Right lobe of liver (tissue), 6 donors: ENCODE results near the gene SELENOV. TPM values are rescaled to one million over a fixed set of nuclear protein-coding genes. Genes with fewer than 3 reads are reported as not detected.
A peak's percentile ranks its signal among the peaks of the same experiment; 100 is the strongest.

ENCODE experiments used
- ATAC-seq, 4 donors: fragments of 200-7000 bp; cut with Tn5 transposase; one replicate each; pipeline ENCODE4 v1.9.1; 2020; ENCODE audit warnings: mild to moderate bottlenecking in 4 of 4, moderate library complexity in 4 of 4
- DNase-seq, 3 donors: peaks; one replicate each; pipeline ENCODE4 v3.0.0-alpha.2; 2020
- H3K27ac ChIP-seq, 3 donors: fragments of 200-600 bp; one replicate each; pipeline ENCODE4 v1.8.0; 2022
- H3K27me3 ChIP-seq, 2 donors: fragments of 200-600 bp; one replicate each; pipeline ENCODE4 v1.8.0; 2022
- H3K36me3 ChIP-seq, 4 donors: fragments of 200-600 bp; sonication (generic) in 1 of 4; one replicate each; pipeline versions ENCODE4 v1.5.1 to v1.8.0; 2017 to 2022; ENCODE audit warnings: control low read depth in 1 of 4
- H3K4me1 ChIP-seq, 4 donors: fragments of 200-600 bp; sonication (generic) in 1 of 4; one replicate each; pipeline versions ENCODE4 v1.5.1 to v1.8.0; 2017 to 2022; ENCODE audit warnings: control low read depth in 1 of 4
- H3K4me3 ChIP-seq, 3 donors: fragments of 200-600 bp; one replicate each; pipeline ENCODE4 v1.8.0; 2022
- H3K9me3 ChIP-seq, 4 donors: fragments of 200-600 bp; sonication (generic) in 1 of 4; one replicate each; pipeline versions ENCODE4 v1.5.1 to v1.8.0; 2017 to 2022; ENCODE audit warnings: control low read depth in 1 of 4
- CTCF ChIP-seq, 4 donors: fragments of 200-600 bp in 3 of 4; fragments of 450-650 bp in 1 of 4; IDR thresholded peaks; one replicate each; pipeline versions ENCODE4 v1.5.1 to v1.8.0; 2016 to 2022; ENCODE audit warnings: antibody characterized with exemption in 4 of 4, mild to moderate bottlenecking in 2 of 4
- POLR2A ChIP-seq: fragments of 450-650 bp; IDR thresholded peaks from one replicate; pipeline ENCODE4 v1.6.1; 2017; ENCODE audit warnings: antibody characterized with exemption, mild to moderate bottlenecking
- WGBS: methylation state at CpG from one replicate; pipeline ENCODE4 v1.1.6; 2018; ENCODE audit warnings: low coverage, low lambda C conversion rate; ENCODE audit not compliant: insufficient coverage; ENCODE audit errors: missing lambda C conversion rate; 5-methylcytosine and 5-hydroxymethylcytosine counted together
- intact Hi-C, 2 donors: fragments of 100-400 bp; cut with DNase I; formaldehyde crosslinking; loops; one replicate each; pipeline versions ENCODE4 v1.11.2 to v1.14.1; 2022
- total RNA-seq, 6 experiments: library from RNA; depleted of rRNA in 2 of 6; stranded (reverse); fragments of >200 nt in 2 of 6; fragmentation: NEBNext Ultra II Directional in 3 of 6; extraction: Animal tissue kit (Norgen Biotek cat#: 25700) in 3 of 6; gene quantifications; one replicate each; pipeline versions ENCODE4 v1.1.0 to v1.2.4, GENCODE V29; 2016 to 2023
- donor health status: DM: no; HTN: yes; CAD: no.
- donor health status: DM: no; HTN: no; CAD: no.
- donor health status: DM: no; HTN: no; CAD: no.
- donor health status: DM: no; HTN: yes; CAD: no.
- donor health status: DM: no; HTN: yes; CAD: no.

Gene SELENOV
- total RNA-seq, 6 experiments from 2014 or later, result not detected

GRCh38 chr19:39557811-39558623 is 43.1 kb downstream of the SELENOV start:
- Histone ChIP-seq H3K9me3 (no peaks in the 10 kb centered on the region), H3K4me1 (peaks cover 0 to 7% (median 0%) of the 10 kb centered on the region in 4 donors), H3K27me3 (no peaks in the 10 kb centered on the region), H3K36me3 (no peaks in the 10 kb centered on the region), H3K4me3 (no peak overlapping the region), H3K27ac (peak overlapping the region; percentile 10 to 68 (median 34))
- 25% methylated on average over 4 of the region's 5 CpGs for WGBS
- peak; percentile 81 to 94 (median 88) for ATAC-seq
- TF ChIP-seq POLR2A (no peak), CTCF (IDR thresholded peaks at IDR 0.05) (no peak)
- intact Hi-C loops, result loop anchor here in 1 of 2 donors (10.0 kb wide), 1 partner anchor 117 kb away; no protein-coding TSS in a partner anchor
- DNase-seq, result no peak

- Histone ChIP-seq H3K27ac (peak overlapping the region in 2 of 3 donors; percentile 34 to 68), H3K4me1 (peaks cover 0 to 7% (median 0%) of the 10 kb centered on the region in 4 donors), H3K9me3 (no peaks in the 10 kb centered on the region), H3K36me3 (no peaks in the 10 kb centered on the region), H3K27me3 (no peaks in the 10 kb centered on the region), H3K4me3 (no peak overlapping the region)
- intact Hi-C loops, result loop anchor here in 1 of 2 donors (10.0 kb wide), 1 partner anchor 116 kb away; no protein-coding TSS in a partner anchor
- peak; percentile 9 to 41 (median 36) for ATAC-seq
- no peak for DNase-seq
- TF ChIP-seq POLR2A, result no peak
- no peak for TF ChIP-seq CTCF (IDR thresholded peaks at IDR 0.05)
- 64% methylated on average over 6 of the region's 6 CpGs for WGBS
These were observed 43.7 kb downstream of the SELENOV start for GRCh38 chr19:39558624-39559117.

GRCh38 chr19:39563408-39563807 is 48.5 kb downstream of the SELENOV start:
- no peak overlapping the region for H3K27ac ChIP-seq
- no peaks in the 10 kb centered on the region for H3K27me3 ChIP-seq
- no peak for ATAC-seq
- no CpG with 5 or more reads among the region's 2 CpGs for WGBS
- no peak overlapping the region for H3K4me3 ChIP-seq
- DNase-seq, result no peak
- H3K9me3 ChIP-seq, result no peaks in the 10 kb centered on the region
- no peak for TF ChIP-seq POLR2A
- no peak for TF ChIP-seq CTCF (IDR thresholded peaks at IDR 0.05)
- H3K36me3 ChIP-seq, result no peaks in the 10 kb centered on the region
- intact Hi-C loops, result no loop called here
- peaks cover 0 to 1% (median 0%) of the 10 kb centered on the region in 4 donors for H3K4me1 ChIP-seq

- no peaks in the 10 kb centered on the region for H3K27me3 ChIP-seq
- H3K36me3 ChIP-seq, result no peaks in the 10 kb centered on the region
- DNase-seq, result no peak
- no peak for ATAC-seq
- WGBS, result 44% methylated on average over 3 of the region's 3 CpGs
- no peaks in the 10 kb centered on the region for H3K9me3 ChIP-seq
- TF ChIP-seq CTCF (IDR thresholded peaks at IDR 0.05) (no peak), POLR2A (no peak)
- intact Hi-C loops, result no loop called here
- H3K4me3 ChIP-seq, result no peak overlapping the region
- H3K27ac ChIP-seq, result no peak overlapping the region
- no peaks in the 10 kb centered on the region for H3K4me1 ChIP-seq
These were observed 51.1 kb downstream of the SELENOV start for GRCh38 chr19:39566064-39566463.
